GM18505 (cell line): ENCODE measurements around the gene SDF4.

Experiments
- ATAC-seq: cut with Tn5 transposase; IDR thresholded peaks from one replicate; pipeline ENCODE4 v1.9.1; 2021; ENCODE audit not compliant: unreplicated experiment
- POLR2A ChIP-seq: IDR thresholded peaks from 4 replicates; pipeline ENCODE4 v1.6.1; 2011; ENCODE audit warnings: borderline replicate concordance; ENCODE audit not compliant: insufficient read depth, insufficient read length; ENCODE audit errors: extremely low read depth

SDF4 gene

DNA sequence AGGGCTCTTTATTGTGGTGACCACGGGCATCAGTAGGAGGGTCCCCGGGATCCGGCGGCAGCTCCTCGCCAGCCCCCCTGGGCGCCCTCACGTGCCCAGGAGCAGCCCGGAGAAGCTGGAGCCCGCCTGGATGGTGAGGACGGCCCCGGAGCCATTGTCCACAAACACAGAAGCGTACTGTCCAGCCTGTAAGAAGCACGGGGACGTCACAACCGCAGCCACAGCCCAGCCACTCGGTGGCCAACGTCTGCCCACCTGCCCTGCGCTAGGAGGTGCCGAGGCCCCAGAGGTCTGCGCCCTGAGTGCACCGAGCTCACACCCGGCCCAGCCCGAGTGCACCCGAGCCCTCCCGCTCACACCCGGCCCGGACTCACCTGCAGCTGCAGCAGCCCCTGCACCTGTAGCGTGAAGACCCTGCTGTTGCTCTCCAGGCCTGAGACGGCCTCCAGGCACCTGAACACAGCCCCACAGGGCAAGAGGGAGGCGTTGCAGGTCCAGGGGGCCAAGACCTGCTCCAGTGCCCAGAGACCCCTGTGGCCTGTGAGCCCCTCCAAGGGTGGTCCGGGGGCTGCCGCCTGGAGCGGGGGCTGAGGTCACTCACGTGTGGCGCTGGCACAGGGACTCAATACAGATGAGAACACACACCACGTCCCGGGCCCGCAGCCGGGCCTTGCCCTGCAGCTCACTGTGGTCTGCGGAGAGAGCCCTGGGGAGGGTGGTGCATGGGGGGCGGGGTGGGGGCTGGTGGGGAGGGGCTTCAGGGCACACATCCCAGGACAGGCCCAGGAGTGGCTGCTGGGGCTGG, 10.9 kb upstream of the SDF4 start:
- ATAC-seq: no peak
- no peak for TF ChIP-seq POLR2A

DNA sequence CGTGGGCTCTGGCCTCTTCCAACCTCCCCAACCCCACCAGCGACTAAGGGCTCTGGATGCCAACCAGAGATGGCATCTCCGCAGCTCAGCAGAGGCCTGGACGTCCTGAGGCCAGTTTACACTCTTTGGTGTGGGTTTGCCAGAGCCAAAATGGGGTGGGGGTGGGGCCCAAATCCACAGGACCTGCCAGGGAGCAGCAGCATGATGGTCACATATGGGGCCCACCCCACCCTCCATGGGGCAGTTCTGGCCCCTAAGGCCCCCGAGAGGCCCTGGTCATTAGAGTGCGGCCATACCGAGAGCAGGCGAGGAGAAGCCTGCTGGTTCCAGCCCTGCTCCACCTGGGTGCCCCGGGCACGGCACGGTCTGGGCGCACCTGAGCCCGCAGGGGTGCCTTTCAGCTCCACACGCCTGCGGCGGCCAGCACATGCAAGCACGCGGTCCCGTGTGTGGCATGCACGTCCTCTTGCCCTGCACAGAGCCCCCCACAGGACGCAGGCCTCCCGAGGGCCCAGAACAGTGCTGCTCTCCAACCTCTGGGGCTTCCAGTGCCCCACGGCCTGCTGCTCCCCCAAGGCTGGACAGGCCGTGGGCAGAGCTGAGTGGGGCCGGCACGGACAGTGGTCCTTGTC, 9.9 kb upstream of the SDF4 start:
- ATAC-seq: no peak
- TF ChIP-seq POLR2A: no peak

GRCh38 chr1:1240822-1241587, 9.2 kb upstream of the SDF4 start:
- ATAC-seq: no peak
- TF ChIP-seq POLR2A: no peak

DNA sequence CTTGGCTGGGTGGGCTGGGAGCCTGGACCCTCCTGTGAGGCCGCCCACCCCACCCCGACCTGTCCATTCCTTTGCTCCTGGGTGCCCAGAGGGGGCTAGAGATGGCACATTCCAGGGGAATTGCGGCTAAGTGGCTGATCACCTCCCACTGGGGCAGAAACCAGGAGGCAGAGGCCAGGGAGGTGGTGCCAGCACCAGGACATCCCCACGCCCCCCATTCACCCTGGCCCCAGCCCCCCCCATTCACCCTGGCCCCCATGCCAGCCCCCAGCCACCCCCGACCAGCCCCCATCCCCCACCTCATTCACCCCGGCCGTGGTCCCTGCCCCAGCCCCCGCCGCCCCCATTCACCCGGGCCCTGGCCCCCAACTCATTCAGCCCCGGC, 8.5 kb upstream of the SDF4 start:
- ATAC-seq: no peak
- no peak for TF ChIP-seq POLR2A

GRCh38 chr1:1239614-1240347, 8.0 kb upstream of the SDF4 start:
- no peak for TF ChIP-seq POLR2A
- ATAC-seq: no peak

- ATAC-seq: no peak
- TF ChIP-seq POLR2A: no peak
These were observed 7.4 kb upstream of the SDF4 start for GRCh38 chr1:1239227-1239613.

- no peak for TF ChIP-seq POLR2A
- ATAC-seq: no peak
These were observed 6.9 kb upstream of the SDF4 start for GRCh38 chr1:1238702-1239178.

GRCh38 chr1:1237874-1238701, 6.3 kb upstream of the SDF4 start:
- no peak for ATAC-seq
- TF ChIP-seq POLR2A: no peak

DNA sequence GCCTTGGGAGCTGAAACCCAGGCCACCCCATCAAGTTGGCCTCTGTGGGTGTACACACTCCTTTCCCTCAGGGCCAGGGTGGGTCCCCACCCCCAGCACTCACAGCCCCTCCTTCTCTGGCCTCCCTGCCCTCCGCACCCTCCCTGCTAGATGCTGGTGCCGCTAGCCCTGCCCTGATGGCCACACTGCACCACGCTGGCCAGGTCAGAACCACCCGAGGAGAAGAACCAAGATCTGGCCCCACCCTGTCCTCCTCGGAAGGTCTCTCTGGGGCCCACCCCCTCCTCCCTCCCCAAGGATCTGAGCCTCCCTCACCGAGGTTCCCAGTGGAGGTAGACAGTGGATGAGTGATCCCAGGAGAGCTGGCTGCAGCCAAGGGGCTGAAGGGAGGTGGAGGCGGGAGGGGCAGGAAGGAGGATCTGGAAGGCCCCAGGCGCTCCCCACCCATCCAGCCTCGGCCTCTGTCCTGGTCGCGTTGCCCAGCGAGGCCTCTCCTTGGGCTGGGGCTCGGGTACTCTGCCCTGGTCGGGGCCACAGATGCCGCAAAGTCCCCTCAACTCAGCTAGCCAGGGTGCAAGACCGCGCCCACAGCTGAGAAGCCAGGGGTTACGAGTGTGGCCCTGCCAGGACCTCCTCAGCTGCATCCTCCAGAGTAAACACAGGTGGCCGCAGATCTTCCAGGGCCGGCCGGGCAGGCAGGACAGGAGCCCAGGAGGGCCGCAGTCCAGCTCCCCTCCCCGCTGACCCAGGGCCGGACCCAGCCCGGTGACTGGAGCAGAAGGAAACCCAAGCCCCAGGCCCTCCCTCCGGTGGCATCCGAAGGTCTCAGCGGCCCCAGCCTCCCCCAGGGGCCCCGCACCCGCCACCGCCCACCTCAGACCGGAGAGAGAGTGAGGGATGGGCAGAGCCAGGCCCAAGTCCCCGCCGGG, 5.4 kb upstream of the SDF4 start:
- ATAC-seq: no peak
- no peak for TF ChIP-seq POLR2A

GRCh38 chr1:1236176-1236763, 4.5 kb upstream of the SDF4 start:
- ATAC-seq: no peak
- TF ChIP-seq POLR2A: no peak
